OCI-M2 (cell line): ENCODE data around the gene FAM3C.

Experiments used
- DNase-seq: peaks from one replicate; lab custom pipeline; 2025; ENCODE audit not compliant: unreplicated experiment; lab: John Stamatoyannopoulos, UW

FAM3C gene

GRCh38 chr7:121382473-121382872 lies 13.6 kb downstream of the FAM3C start:
- no peak for DNase-seq

GRCh38 chr7:121379930-121380329 lies 16.2 kb downstream of the FAM3C start:
- DNase-seq = no peak

- DNase-seq = no peak
These were observed 19.1 kb downstream of the FAM3C start for GRCh38 chr7:121376979-121377378.

GRCh38 chr7:121373177-121373576 lies 22.9 kb downstream of the FAM3C start:
- no peak for DNase-seq

GRCh38 chr7:121372376-121373010 lies 23.6 kb downstream of the FAM3C start:
- DNase-seq = no peak

- no peak for DNase-seq
These were observed 24.2 kb downstream of the FAM3C start for GRCh38 chr7:121371883-121372282.

GRCh38 chr7:121371367-121371766 lies 24.7 kb downstream of the FAM3C start:
- no peak for DNase-seq

- no peak for DNase-seq
These were observed 26.6 kb downstream of the FAM3C start for GRCh38 chr7:121369462-121369861.

- no peak for DNase-seq
These were observed 29.2 kb downstream of the FAM3C start for GRCh38 chr7:121366852-121367431.

- no peak for DNase-seq
These were observed 35.5 kb downstream of the FAM3C start for GRCh38 chr7:121360564-121360963.

GRCh38 chr7:121355574-121355973 lies 40.5 kb downstream of the FAM3C start:
- no peak for DNase-seq

- no peak for DNase-seq
These were observed 43.8 kb downstream of the FAM3C start for GRCh38 chr7:121352323-121352722.

- DNase-seq = no peak
These were observed 44.4 kb downstream of the FAM3C start for GRCh38 chr7:121351682-121352081.

- DNase-seq = no peak
These were observed 51.6 kb downstream of the FAM3C start for GRCh38 chr7:121344497-121344896.

GRCh38 chr7:121344093-121344492 lies 52.0 kb downstream of the FAM3C start:
- DNase-seq = no peak

- DNase-seq = no peak
These were observed 52.8 kb downstream of the FAM3C start for GRCh38 chr7:121343302-121343701.

- DNase-seq = no peak
These were observed 53.5 kb downstream of the FAM3C start for GRCh38 chr7:121342631-121343030.

GRCh38 chr7:121341933-121342332 lies 54.2 kb downstream of the FAM3C start:
- no peak for DNase-seq

GRCh38 chr7:121339082-121339481 lies 57.0 kb downstream of the FAM3C start:
- no peak for DNase-seq

GRCh38 chr7:121337398-121337797 lies 58.7 kb downstream of the FAM3C start:
- no peak for DNase-seq

- DNase-seq = no peak
These were observed 59.5 kb downstream of the FAM3C start for GRCh38 chr7:121336579-121336978.

- no peak for DNase-seq
These were observed 61.0 kb downstream of the FAM3C start for GRCh38 chr7:121334875-121335648.
